Small intestine (tissue), 7 donors: Measurements from ENCODE around the gene TIMM17B. TPM values are rescaled to one million over a fixed set of nuclear protein-coding genes. Genes with fewer than 3 reads are reported as not detected.

ENCODE experiments used
- DNase-seq, 2 donors: peaks; one replicate each; pipeline versions ENCODE4 v3.0.0 to v3.0.0-alpha.2; 2013
- FAIRE-seq: peaks from 2 replicates; lab custom pipeline; 2012; peaks lifted over from hg19 to GRCh38; lab: Jason Lieb, UNC
- H3K27ac ChIP-seq, 3 donors: one replicate each; pipeline ENCODE4 v1.5.1; 2013; ENCODE audit warnings: low read length in 2 of 3, mild to moderate bottlenecking in 2 of 3, control low read depth in 1 of 3, inconsistent platforms in 1 of 3, low read depth in 1 of 3, moderate library complexity in 1 of 3
- H3K27me3 ChIP-seq, 3 donors: one replicate each; pipeline ENCODE4 v1.6.1; 2013; ENCODE audit warnings: low read length in 3 of 3, inconsistent platforms in 1 of 3; ENCODE audit not compliant: control insufficient read depth in 3 of 3, insufficient read depth in 3 of 3
- H3K36me3 ChIP-seq, 3 donors: one replicate each; pipeline ENCODE4 v1.6.1; 2013; ENCODE audit warnings: low read length in 3 of 3, inconsistent platforms in 1 of 3, low read depth in 1 of 3, mild to moderate bottlenecking in 1 of 3, moderate library complexity in 1 of 3; ENCODE audit not compliant: control insufficient read depth in 3 of 3, insufficient read depth in 2 of 3
- H3K4me1 ChIP-seq, 3 donors: one replicate each; pipeline ENCODE4 v1.6.1; 2013; ENCODE audit warnings: low read length in 2 of 3, inconsistent platforms in 1 of 3, low read depth in 1 of 3, mild to moderate bottlenecking in 1 of 3, moderate library complexity in 1 of 3; ENCODE audit not compliant: control insufficient read depth in 3 of 3, insufficient read depth in 2 of 3
- H3K4me3 ChIP-seq, 3 donors: one replicate each; pipeline ENCODE4 v1.5.1; 2013; ENCODE audit warnings: low read length in 3 of 3, control low read depth in 1 of 3, inconsistent platforms in 1 of 3, low read depth in 1 of 3, mild to moderate bottlenecking in 1 of 3, moderate library complexity in 1 of 3
- H3K9me3 ChIP-seq, 2 donors: one replicate each; pipeline ENCODE4 v1.6.1; 2013; ENCODE audit warnings: low read depth in 1 of 2, low read length in 1 of 2; ENCODE audit not compliant: control insufficient read depth in 2 of 2, insufficient read depth in 1 of 2
- WGBS, 3 donors: extraction: QIAGEN DNeasy Blood & Tissue Kit; methylation state at CpG; one replicate each; pipeline ENCODE4 v1.1.7; 2013; 5-methylcytosine and 5-hydroxymethylcytosine counted together
- polyA plus RNA-seq, 4 donors: library from polyadenylated mRNA; stranded (reverse) in 3 of 4; unstranded in 1 of 4; fragments of 200-250 nt in 3 of 4; fragments of 120-200 nt in 1 of 4; gene quantifications; one replicate each; pipeline versions ENCODE4 v1.2.1 to v1.2.3, GENCODE V29; 2013
- donor health status: healthy with polysubstance abuse.
- donor health status: control.
- donor health status: control.
- donor health status: Bipolar disorder and iron deficiency.
- donor health status: healthy.

The TIMM17B gene
- polyA plus RNA-seq, 4 donors: 43.3 to 72.5 (median 66.1) TPM

- DNase-seq: peak; percentile 79 to 85
- FAIRE-seq: no peak
- 1 to 42% (median 9%) methylated on average over 23 to 38 of the region's 38 CpGs for WGBS, 3 donors
- H3K4me1 ChIP-seq: peaks cover 0 to 11% (median 6%) of the 10 kb centered on the region in 3 donors
- H3K27me3 ChIP-seq: no peaks in the 10 kb centered on the region
- peak overlapping the region; percentile 70 to 95 (median 70) for H3K4me3 ChIP-seq
- peak overlapping the region; percentile 82 to 100 (median 99) for H3K27ac ChIP-seq
- H3K9me3 ChIP-seq: no peaks in the 10 kb centered on the region
- peaks cover 0 to 45% (median 4%) of the 10 kb centered on the region in 3 donors for H3K36me3 ChIP-seq
Observed at GRCh38 chrX:48897157-48897624, 377 bp downstream of the TIMM17B start.

DNA sequence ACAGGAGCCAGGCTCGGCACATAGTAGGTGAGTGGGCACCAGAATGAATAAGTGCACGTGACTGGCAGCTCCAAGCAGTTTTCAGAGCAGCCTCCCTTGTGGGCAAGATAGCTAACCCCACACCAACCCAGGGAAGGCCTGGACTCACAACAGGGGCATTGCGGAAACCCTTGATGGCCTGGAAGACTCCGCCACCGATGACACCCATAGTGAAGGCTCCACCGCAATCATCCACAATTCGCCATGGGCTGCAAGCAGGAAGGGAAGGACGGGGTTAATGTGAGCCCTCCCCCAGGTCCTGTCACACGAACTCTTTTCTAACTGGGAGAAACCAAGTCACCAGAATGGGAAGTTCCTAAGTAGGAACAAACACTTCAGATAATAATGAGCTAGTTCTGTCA lies 957 bp downstream of the TIMM17B start:
- no peaks in the 10 kb centered on the region for H3K9me3 ChIP-seq
- peaks cover 0 to 40% (median 4%) of the 10 kb centered on the region in 3 donors for H3K36me3 ChIP-seq
- peak overlapping the region in 2 of 3 donors; percentile 99 to 100 for H3K27ac ChIP-seq
- FAIRE-seq: no peak
- no peak for DNase-seq
- H3K27me3 ChIP-seq: no peaks in the 10 kb centered on the region
- 41 to 62% (median 52%) methylated on average over 9 of the region's 9 CpGs for WGBS, 3 donors
- peaks cover 0 to 15% (median 6%) of the 10 kb centered on the region in 3 donors for H3K4me1 ChIP-seq
- peak overlapping the region in 2 of 3 donors; percentile 70 to 95 for H3K4me3 ChIP-seq

DNA sequence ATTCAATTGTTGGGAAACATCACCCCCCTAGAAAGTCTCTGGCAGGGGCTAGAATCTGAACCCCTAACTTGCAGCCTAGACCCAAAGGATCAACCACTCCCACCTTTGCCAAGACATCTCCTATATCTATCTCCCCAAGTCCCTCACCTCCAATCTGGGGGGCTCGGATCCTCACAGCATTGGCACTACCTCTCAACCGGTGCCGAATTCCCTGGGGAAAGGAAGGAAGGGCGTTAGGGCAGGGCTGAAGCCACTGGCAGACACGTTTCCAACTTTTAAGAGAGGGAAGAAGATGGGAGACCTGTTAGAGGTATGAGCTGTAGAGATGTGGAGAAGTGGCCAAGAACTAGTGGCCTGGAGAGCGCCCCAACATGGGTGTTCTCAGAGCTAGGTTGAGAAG lies 2.7 kb downstream of the TIMM17B start:
- no peak overlapping the region for H3K27ac ChIP-seq
- H3K4me1 ChIP-seq: peaks cover 0 to 15% (median 6%) of the 10 kb centered on the region in 3 donors
- WGBS, 3 donors: 81 to 94% (median 93%) methylated on average over 6 of the region's 6 CpGs
- no peaks in the 10 kb centered on the region for H3K9me3 ChIP-seq
- peaks cover 0 to 33% (median 4%) of the 10 kb centered on the region in 3 donors for H3K36me3 ChIP-seq
- no peak for DNase-seq
- H3K4me3 ChIP-seq: no peak overlapping the region
- no peak for FAIRE-seq
- H3K27me3 ChIP-seq: no peaks in the 10 kb centered on the region

- Histone ChIP-seq H3K4me1 (peaks cover 0 to 15% (median 6%) of the 10 kb centered on the region in 3 donors), H3K27me3 (no peaks in the 10 kb centered on the region), H3K27ac (no peak overlapping the region), H3K9me3 (no peaks in the 10 kb centered on the region), H3K36me3 (peaks cover 0 to 27% (median 4%) of the 10 kb centered on the region in 3 donors), H3K4me3 (no peak overlapping the region)
- FAIRE-seq: no peak
- no peak for DNase-seq
- WGBS, 3 donors: 85 to 94% (median 88%) methylated on average over 14 to 16 of the region's 16 CpGs
Observed at GRCh38 chrX:48893556-48894348, 3.8 kb downstream of the TIMM17B start.

GRCh38 chrX:48892896-48893295 lies 4.7 kb downstream of the TIMM17B start:
- no peaks in the 10 kb centered on the region for H3K9me3 ChIP-seq
- FAIRE-seq (no peak), DNase-seq (no peak)
- no peaks in the 10 kb centered on the region for H3K27me3 ChIP-seq
- 75 to 85% (median 85%) methylated on average over 3 to 4 of the region's 4 CpGs for WGBS, 3 donors
- H3K36me3 ChIP-seq: peaks cover 0 to 26% (median 4%) of the 10 kb centered on the region in 3 donors
- H3K27ac ChIP-seq: no peak overlapping the region
- H3K4me1 ChIP-seq: peaks cover 0 to 11% (median 6%) of the 10 kb centered on the region in 3 donors
- H3K4me3 ChIP-seq: no peak overlapping the region

DNA sequence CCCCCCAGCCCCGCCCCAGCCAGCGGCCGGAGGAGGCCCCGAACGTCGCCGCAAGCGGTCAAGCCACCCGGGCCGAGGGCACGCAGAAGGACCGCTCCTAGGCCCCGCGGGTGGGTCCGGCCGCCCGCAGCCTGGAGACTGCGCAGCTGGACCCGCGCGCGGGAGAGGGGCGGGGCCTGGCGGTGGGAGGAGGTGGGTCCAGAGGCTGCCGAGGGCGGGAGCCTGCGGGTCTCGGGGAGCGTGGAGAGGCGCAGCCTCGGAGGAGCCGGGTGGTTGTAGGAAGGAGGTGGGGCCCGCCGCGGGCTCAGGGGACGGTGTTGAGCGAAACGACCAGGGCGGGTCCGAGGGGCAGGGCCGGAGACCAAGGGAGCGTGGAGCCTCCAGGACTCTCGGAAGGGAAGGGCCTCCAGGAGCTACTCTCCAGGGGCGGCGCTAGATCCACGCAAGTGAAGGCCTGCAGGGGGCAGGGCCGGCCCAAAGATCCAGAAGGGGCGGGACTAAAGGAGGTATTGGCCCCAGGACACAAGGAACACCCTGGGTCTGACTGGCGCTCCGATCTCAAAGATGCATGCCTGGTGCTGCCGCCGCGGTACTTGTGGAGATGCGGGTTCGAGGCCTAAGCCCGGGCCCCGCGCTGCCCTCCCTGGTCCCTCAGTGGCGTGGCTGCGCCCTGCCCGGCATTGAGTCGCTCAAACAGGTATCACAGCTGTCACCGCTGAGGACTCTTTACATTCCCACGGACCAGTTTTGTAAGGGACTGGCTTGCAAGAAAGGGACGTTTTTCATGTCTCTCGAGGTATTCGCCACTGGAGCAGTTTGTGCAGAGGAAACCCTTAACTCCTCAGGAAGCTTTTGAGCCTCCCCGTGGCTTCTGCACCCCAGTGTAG lies 5.9 kb downstream of the TIMM17B start:
- peak overlapping the region; percentile 65 to 77 (median 67) for H3K27ac ChIP-seq
- FAIRE-seq: no peak
- H3K9me3 ChIP-seq: no peaks in the 10 kb centered on the region
- WGBS, 3 donors: 2 to 43% (median 12%) methylated on average over 38 to 68 of the region's 68 CpGs
- DNase-seq: peak; percentile 91 to 92
- peaks cover 0 to 26% (median 4%) of the 10 kb centered on the region in 3 donors for H3K36me3 ChIP-seq
- no peaks in the 10 kb centered on the region for H3K27me3 ChIP-seq
- peaks cover 0 to 10% (median 5%) of the 10 kb centered on the region in 3 donors for H3K4me1 ChIP-seq
- H3K4me3 ChIP-seq: peak overlapping the region; percentile 41 to 65 (median 48)

DNA sequence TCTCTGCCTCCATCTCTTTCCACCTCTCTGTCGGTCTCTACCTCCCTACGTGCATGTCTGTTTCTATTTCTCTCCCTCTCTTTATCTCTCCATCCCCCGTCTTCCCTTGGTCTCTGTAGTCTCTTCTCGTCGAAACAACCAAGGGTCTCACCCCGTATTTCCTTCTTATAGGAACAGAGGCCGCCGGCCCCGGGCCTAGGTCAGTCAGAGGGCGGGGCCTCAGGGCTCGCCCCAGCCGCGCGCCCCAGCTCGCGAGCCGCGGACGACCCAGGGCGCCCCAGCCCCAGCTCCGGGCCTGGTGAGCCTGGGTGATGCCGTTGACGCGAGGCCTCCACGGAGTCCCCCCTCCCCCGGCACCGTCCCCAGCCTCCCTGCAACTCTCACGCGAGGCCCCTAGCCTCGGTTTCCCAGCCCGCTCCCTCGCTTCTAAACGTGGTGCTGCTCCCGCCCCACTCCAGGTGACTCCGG lies 6.6 kb downstream of the TIMM17B start:
- DNase-seq (peak in 1 of 2 donors; percentile 16), FAIRE-seq (no peak)
- no peaks in the 10 kb centered on the region for H3K9me3 ChIP-seq
- 1 to 31% (median 17%) methylated on average over 20 to 35 of the region's 35 CpGs for WGBS, 3 donors
- H3K27ac ChIP-seq: peak overlapping the region; percentile 65 to 77 (median 66)
- H3K4me3 ChIP-seq: peak overlapping the region; percentile 41 to 65 (median 48)
- no peaks in the 10 kb centered on the region for H3K27me3 ChIP-seq
- peaks cover 0 to 5% (median 0%) of the 10 kb centered on the region in 3 donors for H3K4me1 ChIP-seq
- peaks cover 0 to 26% (median 4%) of the 10 kb centered on the region in 3 donors for H3K36me3 ChIP-seq
